Cerebellar cortex (tissue), 1 donor: ENCODE measurements around the gene METTL2A.
"Not testable (repeated sequence)": the region's sequence is repeated elsewhere in the genome, so short reads cannot be mapped to it uniquely, and the experiment has no call there.

Experiments
- DNase-seq: peaks from one replicate; pipeline ENCODE4 v3.0.0-alpha.2; 2015; ENCODE audit warnings: low spot score

The METTL2A gene

GRCh38 chr17:62423647-62424461, at the start of gene METTL2A:
TSS of gene METTL2A (plus strand) at chr17:62423897. CDS start at chr17:62423903, 6 bp downstream.
- peak; percentile 92 for DNase-seq

- DNase-seq = no peak
These were observed 43.4 kb upstream of the METTL2A start, which contains the start of gene EFCAB3 for GRCh38 chr17:62380253-62380652. TSS of gene EFCAB3 (plus strand) at chr17:62380553. CDS start at chr17:62382980, 2,427 bp downstream.

- DNase-seq = no peak
These were observed 42.1 kb upstream of the METTL2A start for GRCh38 chr17:62381561-62381960.

- no peak for DNase-seq
These were observed 34.8 kb upstream of the METTL2A start for GRCh38 chr17:62388856-62389255.

GRCh38 chr17:62392908-62393307, 30.8 kb upstream of the METTL2A start:
- no peak for DNase-seq

- no peak for DNase-seq
These were observed 24.8 kb upstream of the METTL2A start for GRCh38 chr17:62398891-62399290.

- no peak for DNase-seq
These were observed 18.2 kb upstream of the METTL2A start for GRCh38 chr17:62405451-62405850.

GRCh38 chr17:62413090-62413489, 10.6 kb upstream of the METTL2A start:
- not testable (repeated sequence) for DNase-seq

GRCh38 chr17:62426214-62426613, 2.5 kb downstream of the METTL2A start:
- DNase-seq = not testable (repeated sequence)

- DNase-seq = not testable (repeated sequence)
These were observed 11.6 kb downstream of the METTL2A start for GRCh38 chr17:62435251-62435650.

- DNase-seq = not testable (repeated sequence)
These were observed 17.5 kb downstream of the METTL2A start for GRCh38 chr17:62441181-62441580.

- no peak for DNase-seq
These were observed 20.4 kb downstream of the METTL2A start for GRCh38 chr17:62444063-62444462.

- not testable (repeated sequence) for DNase-seq
These were observed 22.1 kb downstream of the METTL2A start for GRCh38 chr17:62445791-62446190.

- not testable (repeated sequence) for DNase-seq
These were observed 28.5 kb downstream of the METTL2A start for GRCh38 chr17:62452195-62452594.

GRCh38 chr17:62453041-62453440, 29.3 kb downstream of the METTL2A start:
- DNase-seq = not testable (repeated sequence)

GRCh38 chr17:62453656-62454055, 30.0 kb downstream of the METTL2A start:
- DNase-seq = not testable (repeated sequence)

GRCh38 chr17:62454111-62454510, 30.4 kb downstream of the METTL2A start:
- DNase-seq = not testable (repeated sequence)

GRCh38 chr17:62456016-62456415, 32.3 kb downstream of the METTL2A start:
- no peak for DNase-seq

- not testable (repeated sequence) for DNase-seq
These were observed 34.8 kb downstream of the METTL2A start for GRCh38 chr17:62458483-62458882.

- not testable (repeated sequence) for DNase-seq
These were observed 40.7 kb downstream of the METTL2A start for GRCh38 chr17:62464422-62464821.

GRCh38 chr17:62465271-62465670, 41.6 kb downstream of the METTL2A start:
- not testable (repeated sequence) for DNase-seq

GRCh38 chr17:62470666-62471379, 47.1 kb downstream of the METTL2A start:
- DNase-seq = peak; percentile 86

- DNase-seq = peak; percentile 35
These were observed 47.7 kb downstream of the METTL2A start for GRCh38 chr17:62471380-62471880.
